C4-2B (cell line): ENCODE measurements around the gene MLLT10.

ENCODE experiments used
- CTCF ChIP-seq: fragments of 450-650 bp; conservative IDR thresholded peaks from 2 replicates; pipeline ENCODE4 v1.5.1; 2017; ENCODE audit warnings: mild to moderate bottlenecking
- ZFX ChIP-seq: fragments of 450-650 bp; IDR thresholded peaks from 2 replicates; pipeline ENCODE4 v1.6.1; 2017

- TF ChIP-seq CTCF (no peak), ZFX (no peak)
Observed at GRCh38 chr10:21499701-21500577, 34.1 kb upstream of the MLLT10 start.
